ENCODE results near the gene LARGE1. TPM values are rescaled to one million over a fixed set of nuclear protein-coding genes. Genes with fewer than 3 reads are reported as not detected.
A peak's percentile ranks its signal among the peaks of the same experiment; 100 is the strongest.

Gene LARGE1
- total and polyA plus RNA-seq, 2 of the 13 experiments (the other 11 are each of a cell fraction or from before 2014, with no cell fraction given) = 8.4 to 11.0 TPM

DNA sequence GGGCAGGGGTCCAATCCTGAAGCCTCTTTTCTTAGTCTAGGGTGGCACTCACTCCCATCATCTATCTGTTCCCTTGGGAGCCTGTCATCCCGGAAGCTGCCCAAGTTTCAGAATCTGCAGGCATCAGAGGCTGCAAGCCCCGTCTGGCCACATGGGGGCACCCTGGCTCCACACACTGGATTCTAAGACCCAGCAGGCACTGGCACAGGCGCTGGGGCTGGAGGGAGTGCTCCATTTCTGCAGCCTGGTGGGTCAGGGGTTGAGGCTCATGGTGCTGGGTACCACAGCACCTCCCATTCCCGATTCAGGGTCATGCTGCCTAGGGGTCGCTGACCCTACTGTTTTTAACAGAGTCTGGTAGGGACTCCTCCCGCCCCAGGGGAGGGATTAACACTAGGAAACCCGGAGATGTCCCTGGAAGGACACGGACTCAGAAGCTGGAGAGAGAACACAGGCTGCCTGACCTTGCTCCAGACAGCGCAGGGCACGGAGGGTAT is 618.2 kb downstream of the LARGE1 start (continued):
- TF ChIP-seq, protein P1, sequence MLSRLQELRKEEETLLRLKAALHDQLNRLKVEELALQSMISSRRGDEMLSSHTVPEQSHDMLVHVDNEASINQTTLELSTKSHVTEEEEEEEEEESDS (CRISPR knock-in tag; IDR thresholded peaks at IDR 0.05; ENCODE audit: borderline replicate concordance) = no peak
- TF ChIP-seq ZFP91 (CRISPR knock-in tag; IDR thresholded peaks at IDR 0.05; ENCODE audit: borderline replicate concordance) (peak; percentile 81; the same call in 1 of the 2 replicates), ELF1 (CRISPR knock-in tag; IDR thresholded peaks at IDR 0.05) (peak; percentile 84), CENPX (CRISPR knock-in tag; IDR thresholded peaks at IDR 0.05) (no peak), TEAD3 (CRISPR knock-in tag; optimal IDR thresholded peaks at IDR 0.05; ENCODE audit: borderline replicate concordance) (peak; percentile 67), ZNF143 (CRISPR knock-in tag; IDR thresholded peaks at IDR 0.05) (no peak), ZNF256 (CRISPR knock-in tag; conservative IDR thresholded peaks at IDR 0.05) (no peak), MEF2D (CRISPR knock-in tag; IDR thresholded peaks at IDR 0.05) (no peak; the same call in 1 of the 2 replicates), HMGA1 (CRISPR knock-in tag; conservative IDR thresholded peaks at IDR 0.05) (no peak), ZC3H4 (CRISPR knock-in tag; IDR thresholded peaks at IDR 0.05; ENCODE audit: borderline replicate concordance) (no peak), ONECUT2 (CRISPR knock-in tag; IDR thresholded peaks at IDR 0.05) (no peak), ZNF747 (CRISPR knock-in tag; IDR thresholded peaks at IDR 0.05; ENCODE audit: borderline replicate concordance) (no peak), ZNF446 (CRISPR knock-in tag; IDR thresholded peaks at IDR 0.05) (no peak), MZF1 (CRISPR knock-in tag; IDR thresholded peaks at IDR 0.05; ENCODE audit: borderline replicate concordance) (no peak), ARNT (IDR thresholded peaks at IDR 0.05) (no peak), PCBP2 (optimal IDR thresholded peaks at IDR 0.05; ENCODE audit: low read depth, low read length, poor library complexity, severe bottlenecking) (no peak), TARDBP (CRISPR knock-in tag; IDR thresholded peaks at IDR 0.05) (peak; percentile 41; the same call in 1 of the 2 replicates), ZNF317 (CRISPR knock-in tag; IDR thresholded peaks at IDR 0.05) (peak; percentile 45; the same call in 1 of the 2 replicates), THYN1 (CRISPR knock-in tag; IDR thresholded peaks at IDR 0.05; ENCODE audit: borderline replicate concordance, low read depth) (no peak), ESRRA (CRISPR knock-in tag; IDR thresholded peaks at IDR 0.05; ENCODE audit: low read depth) (0 out of 2 replicates have a peak, but pooled peaks have one; percentile 33), ZKSCAN8 (CRISPR knock-in tag; IDR thresholded peaks at IDR 0.05; ENCODE audit: borderline replicate concordance) (0 out of 2 replicates have a peak, but pooled peaks have one; percentile 32), GLI4 (CRISPR knock-in tag; IDR thresholded peaks at IDR 0.05; ENCODE audit: borderline replicate concordance) (no peak), MTF1 (CRISPR knock-in tag; IDR thresholded peaks at IDR 0.05) (no peak), SMARCC2 (IDR thresholded peaks at IDR 0.05) (no peak), IRF2 (CRISPR knock-in tag; IDR thresholded peaks at IDR 0.05) (peak; percentile 71; the same call in 1 of the 2 replicates), TSC22D2 (CRISPR knock-in tag; IDR thresholded peaks at IDR 0.05; ENCODE audit: borderline replicate concordance) (no peak), CCDC6 (CRISPR knock-in tag; IDR thresholded peaks at IDR 0.05) (no peak), MXI1 (IDR thresholded peaks at IDR 0.05; ENCODE audit: borderline replicate concordance, low read depth, low read length) (0 out of 3 replicates have a peak, but pooled peaks have one; percentile 39)
- TF ChIP-seq, protein P2, sequence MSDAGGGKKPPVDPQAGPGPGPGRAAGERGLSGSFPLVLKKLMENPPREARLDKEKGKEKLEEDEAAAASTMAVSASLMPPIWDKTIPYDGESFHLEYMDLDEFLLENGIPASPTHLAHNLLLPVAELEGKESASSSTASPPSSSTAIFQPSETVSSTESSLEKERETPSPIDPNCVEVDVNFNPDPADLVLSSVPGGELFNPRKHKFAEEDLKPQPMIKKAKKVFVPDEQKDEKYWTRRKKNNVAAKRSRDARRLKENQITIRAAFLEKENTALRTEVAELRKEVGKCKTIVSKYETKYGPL (CRISPR knock-in tag; IDR thresholded peaks at IDR 0.05) = no peak
- TF ChIP-seq, protein P3, sequence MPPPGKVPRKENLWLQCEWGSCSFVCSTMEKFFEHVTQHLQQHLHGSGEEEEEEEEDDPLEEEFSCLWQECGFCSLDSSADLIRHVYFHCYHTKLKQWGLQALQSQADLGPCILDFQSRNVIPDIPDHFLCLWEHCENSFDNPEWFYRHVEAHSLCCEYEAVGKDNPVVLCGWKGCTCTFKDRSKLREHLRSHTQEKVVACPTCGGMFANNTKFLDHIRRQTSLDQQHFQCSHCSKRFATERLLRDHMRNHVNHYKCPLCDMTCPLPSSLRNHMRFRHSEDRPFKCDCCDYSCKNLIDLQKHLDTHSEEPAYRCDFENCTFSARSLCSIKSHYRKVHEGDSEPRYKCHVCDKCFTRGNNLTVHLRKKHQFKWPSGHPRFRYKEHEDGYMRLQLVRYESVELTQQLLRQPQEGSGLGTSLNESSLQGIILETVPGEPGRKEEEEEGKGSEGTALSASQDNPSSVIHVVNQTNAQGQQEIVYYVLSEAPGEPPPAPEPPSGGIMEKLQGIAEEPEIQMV (CRISPR knock-in tag; IDR thresholded peaks at IDR 0.05; ENCODE audit: low read depth) = 0 out of 2 replicates have a peak, but pooled peaks have one; percentile 47
